ENCODE data around the gene LARP1.
"Not testable (repeated sequence)": the region's sequence is repeated elsewhere in the genome, so short reads cannot be mapped to it uniquely, and the experiment has no call there.

The LARP1 gene

GRCh38 chr5:154793599-154794524 lies 38.7 kb downstream of the LARP1 start:
- DNase-seq (ENCODE audit: low read depth in 2 of 2): no peak

- no peak for DNase-seq (ENCODE audit: low read depth in 2 of 2)
Observed at GRCh38 chr5:154794525-154795234, 39.5 kb downstream of the LARP1 start.

GRCh38 chr5:154795235-154795596 lies 40.0 kb downstream of the LARP1 start:
- no peak for DNase-seq (ENCODE audit: low read depth in 2 of 2)

GRCh38 chr5:154797762-154798161 lies 42.6 kb downstream of the LARP1 start:
- DNase-seq (ENCODE audit: low read depth in 2 of 2): no peak

GRCh38 chr5:154800582-154800981 lies 45.4 kb downstream of the LARP1 start:
- no peak for DNase-seq (ENCODE audit: low read depth in 2 of 2)

GRCh38 chr5:154801083-154801482 lies 45.9 kb downstream of the LARP1 start:
- no peak for DNase-seq (ENCODE audit: low read depth in 2 of 2)

GRCh38 chr5:154802050-154802449 lies 46.9 kb downstream of the LARP1 start:
- no peak for DNase-seq (ENCODE audit: low read depth in 2 of 2)

GRCh38 chr5:154806176-154806575 lies 51.0 kb downstream of the LARP1 start:
- DNase-seq (ENCODE audit: low read depth in 2 of 2): no peak

GRCh38 chr5:154811239-154811638 lies 56.1 kb downstream of the LARP1 start:
- no peak for DNase-seq (ENCODE audit: low read depth in 2 of 2)

GRCh38 chr5:154811653-154812465 lies 56.7 kb downstream of the LARP1 start:
- peak; percentile 17 to 31 for DNase-seq (ENCODE audit: low read depth in 2 of 2)

- DNase-seq (ENCODE audit: low read depth in 2 of 2): no peak
Observed at GRCh38 chr5:154813158-154813557, 58.0 kb downstream of the LARP1 start.

GRCh38 chr5:154813736-154814135 lies 58.6 kb downstream of the LARP1 start:
- DNase-seq (ENCODE audit: low read depth in 2 of 2): no peak

GRCh38 chr5:154815025-154815424 lies 59.8 kb downstream of the LARP1 start:
- no peak for DNase-seq (ENCODE audit: low read depth in 2 of 2)

- DNase-seq (ENCODE audit: low read depth in 2 of 2): no peak
Observed at GRCh38 chr5:154815684-154816247, 60.6 kb downstream of the LARP1 start.

GRCh38 chr5:154816891-154817492 lies 61.8 kb downstream of the LARP1 start:
- no peak for DNase-seq (ENCODE audit: low read depth in 2 of 2)

- DNase-seq (ENCODE audit: low read depth in 2 of 2): no peak
Observed at GRCh38 chr5:154817815-154818214, 62.6 kb downstream of the LARP1 start.

GRCh38 chr5:154818471-154819116 lies 63.4 kb downstream of the LARP1 start:
- DNase-seq (ENCODE audit: low read depth in 2 of 2): no peak

GRCh38 chr5:154819546-154819945 lies 64.4 kb downstream of the LARP1 start:
- DNase-seq (ENCODE audit: low read depth in 2 of 2): no peak

GRCh38 chr5:154820383-154820782 lies 65.2 kb downstream of the LARP1 start:
- DNase-seq (ENCODE audit: low read depth in 2 of 2): no peak

- not testable (repeated sequence) for DNase-seq (ENCODE audit: low read depth in 2 of 2)
Observed at GRCh38 chr5:154822896-154823295, 67.7 kb downstream of the LARP1 start.

- no peak for DNase-seq (ENCODE audit: low read depth in 2 of 2)
Observed at GRCh38 chr5:154823605-154824004, 68.4 kb downstream of the LARP1 start.

All from stimulated activated CD8-positive, alpha-beta memory T cell treated with anti-CD3 and anti-CD28 coated beads, Interleukin-15, amount 100 ng/mL, for 4 hours (primary cell).